GM18520 (cell line): ENCODE results near the gene ARR3.
"Not testable (repeated sequence)": the region's sequence is repeated elsewhere in the genome, so short reads cannot be mapped to it uniquely, and the experiment has no call there.

Experiments
- ATAC-seq: cut with Tn5 transposase; IDR thresholded peaks from one replicate; pipeline ENCODE4 v1.9.1; 2021; ENCODE audit not compliant: unreplicated experiment

ARR3 gene

DNA sequence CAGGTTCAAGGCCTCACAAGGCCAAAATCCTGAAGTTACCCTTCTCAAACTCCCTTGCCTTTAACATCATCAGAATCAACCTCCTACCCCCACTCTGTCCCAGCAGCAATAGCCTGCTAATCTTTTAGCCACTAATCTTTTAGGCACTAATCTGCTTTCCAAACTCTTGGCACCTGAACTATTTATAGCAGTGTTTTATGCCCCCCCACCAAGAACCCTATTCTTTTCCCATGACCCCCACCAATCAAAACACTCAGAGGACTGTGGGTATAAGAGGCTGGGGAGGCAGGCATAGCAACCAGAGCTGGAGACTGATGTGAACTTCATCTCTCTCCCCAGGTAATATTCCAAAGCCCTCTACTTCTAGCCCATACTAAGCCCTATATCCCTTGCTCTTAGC lies at the start of gene ARR3:
Gene ARR3, plus strand, starts transcription at position 301 of the 400 bp plus-strand sequence. CDS start 1,052 bp downstream, outside the sequence.
- no peak for ATAC-seq

DNA sequence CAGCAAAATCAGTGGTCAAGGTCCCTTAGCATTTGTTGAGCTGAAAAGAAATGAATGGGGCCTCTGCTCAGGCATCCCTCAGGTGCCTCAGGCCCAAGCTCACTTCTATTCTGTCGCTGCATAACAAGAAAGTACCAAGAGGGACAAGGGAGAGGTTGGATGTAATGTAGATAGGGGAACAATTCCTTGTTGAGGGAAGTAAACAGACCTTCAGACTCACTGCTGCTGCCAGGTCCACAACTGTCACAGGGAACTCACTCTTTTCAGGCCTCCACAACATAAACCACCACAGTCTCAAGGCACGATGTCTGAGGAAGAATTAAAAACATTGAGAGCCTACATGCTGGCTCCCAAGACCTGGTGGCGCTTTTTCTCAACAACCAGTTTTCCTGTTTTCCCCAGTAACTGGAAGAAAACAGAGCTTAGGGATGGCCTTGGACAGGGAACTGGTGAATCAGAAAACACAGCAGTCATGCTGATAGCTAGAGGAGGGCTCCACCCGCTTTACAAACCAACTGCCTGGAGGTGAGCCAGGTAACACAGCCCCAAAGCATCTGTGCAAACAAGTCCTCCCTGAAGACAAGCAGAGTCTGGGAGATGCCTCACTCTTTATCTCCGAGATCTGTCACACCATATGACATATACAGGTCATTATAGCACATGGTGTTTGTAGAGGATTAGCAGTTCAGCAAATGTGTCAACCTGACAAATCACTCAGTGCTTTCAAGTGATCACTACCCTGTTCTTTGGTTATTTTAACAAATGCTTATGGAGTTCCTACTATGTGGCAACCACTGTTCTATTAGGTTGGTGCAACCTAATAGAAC lies 48.0 kb upstream of the ARR3 start:
- ATAC-seq = no peak

GRCh38 chrX:70226048-70226447 lies 42.1 kb upstream of the ARR3 start:
- no peak for ATAC-seq

GRCh38 chrX:70226687-70227086 lies 41.4 kb upstream of the ARR3 start:
- ATAC-seq = no peak

DNA sequence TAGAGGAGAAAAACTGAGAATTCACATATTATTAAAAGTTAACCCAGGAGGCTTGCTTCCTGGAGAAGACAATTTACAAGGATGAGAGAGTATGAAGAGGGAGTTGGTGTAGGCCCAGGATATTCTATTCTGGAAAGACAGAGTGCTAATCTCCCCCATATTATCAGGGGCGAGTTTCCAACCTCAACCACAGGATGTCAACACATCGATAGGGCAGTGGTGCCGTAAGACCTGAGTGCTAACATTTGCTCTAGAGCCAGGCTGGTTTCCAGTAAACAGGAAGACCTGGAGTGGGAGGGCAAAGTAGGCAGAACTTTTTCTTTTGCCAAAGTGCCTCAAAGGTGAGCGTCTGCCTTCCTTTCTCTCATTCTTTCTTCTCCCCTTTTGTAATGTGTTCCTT lies 36.5 kb upstream of the ARR3 start:
- ATAC-seq = no peak

DNA sequence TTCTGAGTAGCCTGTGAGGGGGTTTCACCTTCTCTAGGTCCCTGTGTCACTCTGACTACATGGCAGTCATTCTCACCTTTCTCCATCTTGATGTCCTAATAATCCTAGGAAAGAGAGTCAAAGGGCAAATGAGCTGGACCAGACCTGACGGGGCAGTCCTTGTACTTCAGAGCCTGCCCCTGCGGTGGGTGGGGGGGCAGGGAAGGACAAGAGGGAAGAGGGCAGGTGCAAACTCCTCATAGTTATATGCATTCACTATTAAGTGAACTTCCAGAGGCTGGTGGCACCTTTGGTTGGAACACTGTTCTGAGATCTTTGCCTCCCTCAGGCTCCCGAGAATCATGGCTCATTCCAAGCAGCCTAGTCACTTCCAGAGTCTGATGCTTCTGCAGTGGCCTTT lies 33.8 kb upstream of the ARR3 start, which contains the start of gene AWAT1:
Gene AWAT1, plus strand, starts transcription at position 301 of the 400 bp plus-strand sequence. Its CDS starts 41 bp downstream, at position 342.
- ATAC-seq = no peak

DNA sequence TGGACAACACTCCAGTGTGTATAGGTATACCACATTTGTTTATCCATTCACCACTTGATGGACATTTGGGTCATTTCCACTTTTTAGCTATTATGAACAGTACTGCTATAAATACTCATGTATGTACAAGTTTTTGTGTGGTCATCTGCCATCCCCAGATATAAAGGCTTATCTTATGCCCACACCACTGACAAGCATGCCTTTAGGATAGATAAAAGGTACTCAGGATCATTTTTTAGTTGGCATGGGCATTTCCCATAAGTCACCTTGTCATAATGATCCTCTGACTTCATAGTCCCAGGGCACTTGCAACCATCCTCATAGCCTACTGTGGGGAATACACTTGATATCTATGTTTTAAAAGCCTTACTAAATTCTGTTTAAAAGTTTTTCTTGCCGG lies 27.4 kb upstream of the ARR3 start:
- no peak for ATAC-seq

DNA sequence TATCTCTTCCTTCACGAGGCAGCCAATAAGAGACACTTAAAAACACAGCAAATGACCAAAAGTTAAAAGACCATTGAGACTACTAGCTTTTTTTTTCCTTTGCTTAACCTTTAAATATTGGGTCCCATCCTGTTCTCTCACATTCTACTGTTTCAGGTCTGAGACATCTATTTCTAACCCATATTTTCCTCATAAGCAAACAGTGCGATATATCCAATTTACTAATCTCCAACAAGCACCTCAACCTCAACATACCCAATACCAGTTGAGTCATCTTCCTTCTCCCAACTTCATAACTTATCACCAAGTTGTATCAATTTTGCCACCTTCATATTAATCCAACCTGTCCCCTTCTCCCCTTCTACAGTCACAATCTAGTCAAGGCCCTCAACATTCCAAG lies 26.6 kb upstream of the ARR3 start:
- ATAC-seq = no peak

DNA sequence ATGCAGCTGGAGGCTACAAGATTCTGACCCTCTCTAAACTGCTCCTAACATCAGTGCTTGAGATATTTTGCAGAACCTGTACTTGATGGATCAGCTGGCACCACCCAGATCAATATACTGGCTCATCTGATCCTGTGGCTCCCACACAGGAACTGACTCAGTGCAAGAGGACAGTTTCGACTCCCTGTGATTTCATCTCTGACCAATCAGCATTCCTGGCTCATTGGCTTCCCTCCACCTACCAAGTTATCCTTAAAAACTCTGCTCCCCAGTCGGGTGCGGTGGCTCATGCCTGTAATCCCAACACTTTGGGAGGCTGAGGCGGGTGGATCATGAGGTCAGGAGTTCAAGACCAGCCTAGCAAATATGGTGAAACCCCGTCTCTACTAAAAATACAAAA lies 24.5 kb upstream of the ARR3 start:
- not testable (repeated sequence) for ATAC-seq

DNA sequence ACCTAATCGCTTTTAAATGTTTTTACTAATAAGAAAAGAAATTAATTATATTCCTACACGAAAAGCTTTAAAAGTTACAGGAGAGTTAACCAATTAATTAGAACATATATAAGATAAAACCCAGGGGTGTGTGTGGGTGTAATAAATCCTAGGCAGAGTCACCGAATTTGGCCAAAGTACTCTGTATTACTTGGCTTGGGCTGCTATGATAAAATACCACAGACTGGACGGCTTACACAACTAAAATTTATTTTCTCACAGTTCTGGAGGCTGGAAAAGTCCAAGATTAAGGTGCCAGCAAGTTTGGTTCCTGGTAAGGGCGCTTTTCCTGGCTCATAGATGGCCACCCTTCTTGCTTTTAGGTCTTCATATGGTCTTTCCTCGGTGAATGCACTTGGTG lies 23.3 kb upstream of the ARR3 start:
- no peak for ATAC-seq

GRCh38 chrX:70247252-70247651 lies 20.9 kb upstream of the ARR3 start:
- ATAC-seq = no peak

DNA sequence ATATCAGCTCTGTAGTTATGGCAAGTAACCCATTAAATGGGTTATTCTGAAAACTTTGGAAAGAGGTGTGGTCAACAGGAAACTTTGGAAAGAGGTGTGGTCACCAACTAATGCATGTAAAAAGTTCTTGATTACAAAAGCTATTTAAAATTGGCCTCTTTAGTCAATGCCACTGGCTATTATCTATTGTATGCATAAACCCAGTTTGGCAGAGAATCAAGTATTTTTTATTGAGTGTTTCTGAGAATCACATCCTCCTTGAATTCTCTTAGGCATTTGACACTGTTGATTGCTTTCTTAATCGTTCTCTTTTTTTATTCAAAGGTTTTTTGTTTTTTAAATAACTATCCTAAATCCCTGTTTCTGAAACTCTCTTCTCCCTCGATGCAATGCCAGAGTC lies 15.6 kb upstream of the ARR3 start:
- no peak for ATAC-seq

DNA sequence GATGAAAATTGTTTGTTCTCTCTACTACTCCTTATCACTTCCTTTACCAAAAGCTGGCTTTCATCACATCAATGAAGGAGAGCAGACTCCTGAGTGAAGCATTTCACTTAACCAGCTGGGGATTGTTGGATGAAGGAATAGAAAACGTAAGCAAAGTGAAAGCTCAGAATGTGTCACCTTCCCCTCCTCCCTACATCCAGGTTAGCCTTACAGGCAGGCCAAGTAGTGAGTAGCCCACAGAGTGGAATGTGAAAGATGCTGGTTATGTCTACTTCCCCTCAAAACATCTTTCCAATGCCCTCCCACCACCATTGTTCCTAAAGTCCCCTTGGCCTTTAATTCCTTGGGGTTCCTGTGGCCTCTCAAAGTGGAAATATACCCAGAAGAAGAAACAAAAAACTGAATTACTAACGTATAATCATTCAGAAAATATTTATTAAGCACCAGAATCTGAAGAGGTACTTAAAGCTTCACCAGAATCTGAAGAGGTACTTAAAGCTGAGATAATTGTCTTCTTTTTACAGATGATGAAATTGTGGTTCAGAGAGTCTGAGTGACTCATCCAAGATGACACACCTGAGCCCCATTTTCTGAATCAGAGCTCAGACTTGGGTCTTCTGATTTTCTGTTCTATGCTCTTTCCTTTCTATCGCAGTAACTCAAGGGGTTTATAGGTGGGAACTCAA lies 14.6 kb upstream of the ARR3 start:
- ATAC-seq = no peak

DNA sequence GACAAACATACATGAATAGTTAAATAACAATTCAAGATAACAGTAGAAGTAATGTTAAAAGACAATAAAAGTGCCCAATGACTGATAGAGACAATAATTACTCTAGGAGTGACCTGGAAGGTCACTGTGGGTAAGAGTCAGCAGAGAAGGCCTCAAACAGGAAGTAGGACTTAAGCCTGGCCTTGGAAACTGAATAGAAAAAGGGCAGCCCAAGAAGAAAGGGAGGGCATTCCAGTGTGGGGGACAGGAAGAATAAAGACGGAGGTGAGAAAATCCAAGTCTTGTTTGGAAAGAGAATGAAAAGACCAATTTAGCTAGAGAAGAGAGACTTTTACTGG lies 14.1 kb upstream of the ARR3 start:
- ATAC-seq = no peak

- no peak for ATAC-seq
These were observed 13.2 kb upstream of the ARR3 start for GRCh38 chrX:70254909-70255308.

- no peak for ATAC-seq
These were observed 12.7 kb upstream of the ARR3 start for GRCh38 chrX:70255452-70255851.

GRCh38 chrX:70257423-70258288 lies 10.5 kb upstream of the ARR3 start:
- ATAC-seq = no peak

DNA sequence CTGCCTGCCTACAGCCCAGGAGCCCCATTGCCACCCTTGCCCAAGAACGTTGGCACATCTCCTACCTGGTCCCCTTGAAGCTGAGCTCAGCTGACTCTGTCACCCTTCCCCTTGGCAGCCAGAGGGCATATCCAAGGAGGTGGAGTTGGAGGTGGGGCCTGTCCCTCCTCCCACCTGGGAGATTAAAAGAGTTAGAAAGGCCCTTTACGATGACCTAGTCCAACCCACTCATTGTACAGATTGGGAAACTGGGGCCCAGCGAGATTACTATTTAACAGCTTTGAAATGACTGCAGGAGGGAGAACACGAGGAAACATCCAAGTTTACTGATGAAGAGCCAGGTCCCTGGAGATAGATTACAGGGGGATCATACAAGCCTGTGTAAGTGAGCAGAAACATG lies 8.0 kb upstream of the ARR3 start, which contains the start of gene P2RY4:
Gene P2RY4, minus strand, starts transcription at position 101 of the 400 bp plus-strand sequence. CDS start 580 bp downstream, outside the sequence.
- ATAC-seq = no peak

DNA sequence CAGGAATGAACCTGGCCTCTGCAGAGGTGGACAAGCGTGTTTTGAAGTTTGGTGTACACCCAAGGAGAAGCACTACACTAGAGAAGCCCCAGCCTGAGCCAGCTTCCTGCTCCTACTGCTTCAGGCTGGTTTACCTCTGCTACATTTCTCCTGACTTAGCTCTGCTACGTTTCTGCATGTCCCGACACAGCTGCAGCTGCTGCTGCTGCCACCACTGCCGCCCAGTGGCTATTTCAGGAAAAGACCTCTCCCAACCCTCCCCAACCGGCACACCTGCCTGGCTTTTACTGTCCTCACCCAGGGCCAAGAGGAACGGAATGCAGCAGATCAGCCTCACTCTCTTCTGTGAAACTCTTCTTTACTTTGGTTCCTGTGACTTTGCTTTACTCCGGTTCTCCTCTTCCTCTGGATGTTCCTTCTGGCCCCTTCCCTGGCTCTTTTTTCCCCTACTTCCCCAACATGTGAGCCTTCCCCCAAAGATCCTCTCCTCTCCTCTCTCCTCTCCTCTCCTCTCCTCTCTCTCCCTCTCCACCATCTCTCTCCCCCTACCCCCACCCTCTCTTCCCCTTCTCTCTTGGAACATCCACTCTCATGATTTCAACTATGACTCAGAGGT lies 5.1 kb upstream of the ARR3 start:
- ATAC-seq = no peak

DNA sequence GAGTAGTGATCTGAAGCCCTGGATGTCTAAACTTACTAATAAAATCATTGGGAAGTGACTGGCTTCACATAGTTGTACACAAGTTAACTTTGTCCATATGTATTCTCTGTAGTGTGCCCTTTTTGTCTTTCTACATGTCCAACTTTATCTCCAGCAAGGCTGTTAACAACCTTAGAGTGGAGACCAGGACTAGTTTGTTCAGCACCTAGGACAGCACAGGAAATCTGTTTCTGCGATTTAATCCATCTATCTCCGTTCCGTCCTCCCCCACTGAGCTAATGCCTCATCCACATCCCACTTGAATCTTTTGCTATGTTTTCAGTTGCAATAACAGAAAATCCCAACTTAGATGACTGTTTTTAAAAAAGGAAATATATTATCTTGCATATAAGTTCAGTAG lies 3.4 kb upstream of the ARR3 start:
- no peak for ATAC-seq

GRCh38 chrX:70274029-70274428 lies 5.9 kb downstream of the ARR3 start:
- not testable (repeated sequence) for ATAC-seq
